Measurements from ENCODE around the gene MYO9B. TPM values are rescaled to one million over a fixed set of nuclear protein-coding genes. Genes with fewer than 3 reads are reported as not detected.
"Not testable (repeated sequence)": the region's sequence is repeated elsewhere in the genome, so short reads cannot be mapped to it uniquely, and the experiment has no call there.

MYO9B gene
- total RNA-seq, 1 donor from 2014 or later: 55.9 TPM

GRCh38 chr19:17138937-17139598, 63.5 kb downstream of the MYO9B start:
- TF ChIP-seq CTCF (conservative IDR thresholded peaks at IDR 0.05; ENCODE audit: low read depth, low read length): no peak
- H3K4me3 ChIP-seq (ENCODE audit: low read depth, low read length): no peak overlapping the region
- DNase-seq (ENCODE audit: low read depth): no peak

GRCh38 chr19:17144771-17145170, 69.2 kb downstream of the MYO9B start:
- DNase-seq (ENCODE audit: low read depth); H3K4me3 ChIP-seq (ENCODE audit: low read depth, low read length): not testable (repeated sequence)

- TF ChIP-seq CTCF (conservative IDR thresholded peaks at IDR 0.05; ENCODE audit: low read depth, low read length): no peak
- no peak overlapping the region for H3K4me3 ChIP-seq (ENCODE audit: low read depth, low read length)
- DNase-seq (ENCODE audit: low read depth): no peak
These were observed 70.2 kb downstream of the MYO9B start for GRCh38 chr19:17145546-17146497.

GRCh38 chr19:17148130-17148529, 72.6 kb downstream of the MYO9B start:
- H3K4me3 ChIP-seq (ENCODE audit: low read depth, low read length): no peak overlapping the region
- DNase-seq (ENCODE audit: low read depth): no peak
- TF ChIP-seq CTCF (conservative IDR thresholded peaks at IDR 0.05; ENCODE audit: low read depth, low read length): no peak

GRCh38 chr19:17149393-17150135, 74.0 kb downstream of the MYO9B start:
- DNase-seq (ENCODE audit: low read depth): no peak
- TF ChIP-seq CTCF (conservative IDR thresholded peaks at IDR 0.05; ENCODE audit: low read depth, low read length): no peak
- H3K4me3 ChIP-seq (ENCODE audit: low read depth, low read length): no peak overlapping the region

GRCh38 chr19:17153996-17154395, 78.4 kb downstream of the MYO9B start:
- no peak for DNase-seq (ENCODE audit: low read depth)
- H3K4me3 ChIP-seq (ENCODE audit: low read depth, low read length): no peak overlapping the region
- TF ChIP-seq CTCF (conservative IDR thresholded peaks at IDR 0.05; ENCODE audit: low read depth, low read length): no peak

GRCh38 chr19:17155251-17155650, 79.7 kb downstream of the MYO9B start:
- TF ChIP-seq CTCF (conservative IDR thresholded peaks at IDR 0.05; ENCODE audit: low read depth, low read length): no peak
- no peak for DNase-seq (ENCODE audit: low read depth)
- no peak overlapping the region for H3K4me3 ChIP-seq (ENCODE audit: low read depth, low read length)
